ENCODE data around the gene ZNF670. TPM values are rescaled to one million over a fixed set of nuclear protein-coding genes. Genes with fewer than 3 reads are reported as not detected.

Gene ZNF670
- total RNA-seq, 4 donors from 2014 or later, result 2.3 to 3.2 (median 2.8) TPM

DNA sequence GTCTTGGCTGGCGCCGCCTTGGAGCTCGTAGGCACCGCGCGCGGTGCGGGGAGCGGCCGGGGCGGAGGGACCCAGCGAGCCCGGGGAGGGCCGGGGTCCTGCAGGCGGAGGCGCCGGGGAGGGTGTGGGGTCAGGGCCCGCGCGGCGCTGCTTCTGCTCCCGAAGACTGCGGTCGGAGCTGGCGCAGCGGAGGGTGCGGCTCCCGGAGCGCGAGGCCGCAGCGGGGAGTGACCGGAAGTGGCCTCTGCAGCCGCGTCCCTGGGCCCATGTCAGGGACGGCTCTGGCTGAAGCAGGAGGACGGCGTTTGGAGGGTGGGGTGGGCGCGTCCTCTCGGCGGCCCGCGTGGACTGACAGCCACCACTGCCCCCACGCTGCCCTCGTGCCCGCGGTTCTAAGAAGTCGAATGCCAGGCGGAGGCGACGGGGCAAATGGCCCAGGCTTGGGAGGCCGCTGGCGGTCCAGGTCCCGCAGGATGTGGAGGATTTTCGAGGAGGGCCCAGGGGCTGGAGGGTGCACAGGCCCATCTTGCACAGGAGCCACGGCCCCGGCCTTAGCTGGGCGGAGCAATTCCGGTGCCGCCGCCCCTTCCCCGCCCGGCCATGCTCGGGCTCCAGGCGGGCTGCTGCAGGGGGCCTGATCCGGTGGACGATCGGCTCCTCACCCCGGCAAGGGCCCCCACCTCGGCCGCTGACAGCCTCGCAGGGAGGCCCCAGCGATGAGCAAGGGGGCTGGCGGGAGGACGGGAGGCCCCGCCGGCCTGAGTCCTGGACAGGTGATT lies 33.3 kb upstream of the ZNF670 start:
- DNase-seq (ENCODE audit: low spot score), result no peak

DNA sequence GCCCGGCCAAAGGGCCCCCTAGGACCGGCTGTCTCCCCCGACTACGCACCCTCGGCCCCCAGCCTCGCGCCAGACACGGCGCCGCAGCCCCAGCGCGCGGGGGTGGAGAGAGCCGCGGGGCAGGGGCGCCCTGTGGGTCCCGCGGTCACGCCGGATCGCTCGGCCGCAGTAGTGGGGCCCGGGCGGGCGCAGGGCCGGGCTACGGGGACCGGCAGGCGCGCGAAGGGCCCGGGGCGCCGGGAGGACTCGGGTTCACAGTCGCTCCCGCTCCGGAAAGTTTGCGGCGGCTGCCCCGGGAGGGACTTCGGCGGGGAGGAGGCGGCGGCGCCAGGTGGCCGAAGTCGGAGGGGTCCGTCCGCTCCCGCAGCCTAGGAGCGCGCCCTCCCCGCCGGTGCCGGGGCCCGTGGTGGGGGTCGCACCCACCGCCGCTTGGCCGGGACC lies 32.7 kb upstream of the ZNF670 start:
- TF ChIP-seq CTCF (IDR thresholded peaks at IDR 0.05), result no peak
- peak; percentile 47 for ATAC-seq (ENCODE audit: low FRiP score)
- DNase-seq (ENCODE audit: low spot score), result no peak

More for the DNA sequence above, 33.3 kb upstream of the ZNF670 start:
- peak; percentile 82 for ATAC-seq (ENCODE audit: low FRiP score)
- no peak for TF ChIP-seq CTCF (IDR thresholded peaks at IDR 0.05)

DNA sequence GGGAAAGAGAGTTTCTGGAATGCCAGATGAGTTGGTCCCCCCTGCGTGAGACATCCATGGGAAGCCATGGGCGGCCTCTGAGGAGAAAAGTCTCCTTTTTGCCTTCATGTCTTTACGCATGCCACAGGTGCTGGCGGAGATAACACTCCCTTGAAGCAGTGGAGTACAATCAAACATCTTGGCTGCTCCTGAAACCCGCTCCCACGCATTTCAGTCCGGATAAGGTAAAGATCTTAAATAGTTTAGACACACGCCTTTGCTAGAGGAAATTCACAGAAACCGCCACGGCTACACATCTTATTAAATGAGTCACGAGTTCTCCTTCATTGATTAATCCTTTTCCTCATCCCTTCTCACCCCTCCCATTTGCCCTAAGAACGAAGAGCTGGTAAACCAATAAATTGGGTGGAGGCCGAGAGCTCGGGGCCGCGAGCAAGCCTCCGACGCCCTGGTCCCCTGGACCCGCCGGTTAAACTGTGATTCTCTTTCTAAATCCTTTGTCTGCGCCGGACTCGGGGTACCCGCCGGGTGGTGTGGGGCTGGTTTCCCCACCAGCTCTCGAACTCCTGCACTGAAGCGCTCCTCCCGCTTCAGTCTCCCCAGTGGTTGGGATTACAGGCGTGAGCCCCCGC lies 32.1 kb upstream of the ZNF670 start:
- ATAC-seq (ENCODE audit: low FRiP score), result peak; percentile 3
- TF ChIP-seq CTCF (IDR thresholded peaks at IDR 0.05), result no peak
- no peak for DNase-seq (ENCODE audit: low spot score)

GRCh38 chr1:247107694-247108093 lies 29.1 kb upstream of the ZNF670 start:
- DNase-seq (ENCODE audit: low spot score), result no peak

GRCh38 chr1:247105966-247106365 lies 27.4 kb upstream of the ZNF670 start:
- no peak for TF ChIP-seq CTCF (IDR thresholded peaks at IDR 0.05)
- ATAC-seq (ENCODE audit: low FRiP score) (no peak), DNase-seq (ENCODE audit: low spot score) (no peak)

More at GRCh38 chr1:247107694-247108093, 29.1 kb upstream of the ZNF670 start:
- no peak for TF ChIP-seq CTCF (IDR thresholded peaks at IDR 0.05)
- no peak for ATAC-seq (ENCODE audit: low FRiP score)

DNA sequence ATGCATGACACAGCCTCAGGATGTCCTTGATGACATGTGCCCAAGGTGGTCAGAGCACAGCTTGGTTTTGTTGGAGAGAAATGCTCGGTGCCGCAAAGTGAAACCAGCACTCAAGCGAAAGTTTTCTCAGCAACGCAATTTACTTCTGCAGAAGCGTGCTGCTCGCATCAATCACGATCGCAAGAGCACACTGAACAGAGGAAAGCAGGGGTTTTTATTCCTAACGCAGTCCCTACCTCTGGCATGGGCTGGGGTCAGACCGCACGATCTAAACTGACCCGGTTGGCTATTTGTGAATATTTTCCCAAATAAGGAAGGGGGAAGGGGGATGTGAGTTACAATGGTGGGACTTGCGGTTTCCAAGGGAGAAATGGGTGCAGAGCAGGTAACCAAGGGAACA lies 26.4 kb upstream of the ZNF670 start:
- DNase-seq (ENCODE audit: low spot score) (no peak), ATAC-seq (ENCODE audit: low FRiP score) (no peak)
- TF ChIP-seq CTCF (IDR thresholded peaks at IDR 0.05), result no peak

Measured in omental fat pad (tissue), 4 donors.